DND-41 (cell line): ENCODE results near the gene WNT5A.

Experiments used
- EZH2 ChIP-seq: IDR thresholded peaks from 3 replicates; pipeline ENCODE4 v1.6.1; 2012; ENCODE audit warnings: borderline replicate concordance, low read depth, mild to moderate bottlenecking, moderate library complexity, low read length, inconsistent platforms; ENCODE audit not compliant: severe bottlenecking
- TF ChIP-seq, protein P1 (sequence below): IDR thresholded peaks from 2 replicates; pipeline ENCODE4 v1.5.1; 2012; ENCODE audit warnings: borderline replicate concordance, low read length, moderate library complexity, mild to moderate bottlenecking; ENCODE audit not compliant: poor library complexity, severe bottlenecking; ENCODE audit errors: extremely low read depth

DNA sequence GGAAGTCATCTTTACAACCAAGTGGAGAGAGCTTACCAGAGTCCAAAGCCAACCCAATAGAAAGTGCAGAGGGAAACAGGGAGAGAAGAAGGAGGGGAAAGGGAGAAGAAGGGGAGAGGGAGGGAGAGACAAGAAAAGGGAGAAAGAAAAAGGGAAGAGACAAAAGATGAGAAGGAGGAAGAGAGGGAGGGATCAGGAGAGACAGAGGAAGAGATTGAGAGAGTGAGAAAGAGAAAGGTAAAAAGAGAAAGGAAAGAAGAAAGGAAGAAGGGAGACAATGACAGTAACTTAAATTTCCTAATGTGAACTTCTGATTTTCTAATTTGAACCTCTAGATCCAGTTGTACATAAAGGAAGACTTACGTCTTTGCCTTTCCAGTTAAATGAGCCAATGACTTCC lies 20.7 kb upstream of the WNT5A start:
- TF ChIP-seq, protein P1, sequence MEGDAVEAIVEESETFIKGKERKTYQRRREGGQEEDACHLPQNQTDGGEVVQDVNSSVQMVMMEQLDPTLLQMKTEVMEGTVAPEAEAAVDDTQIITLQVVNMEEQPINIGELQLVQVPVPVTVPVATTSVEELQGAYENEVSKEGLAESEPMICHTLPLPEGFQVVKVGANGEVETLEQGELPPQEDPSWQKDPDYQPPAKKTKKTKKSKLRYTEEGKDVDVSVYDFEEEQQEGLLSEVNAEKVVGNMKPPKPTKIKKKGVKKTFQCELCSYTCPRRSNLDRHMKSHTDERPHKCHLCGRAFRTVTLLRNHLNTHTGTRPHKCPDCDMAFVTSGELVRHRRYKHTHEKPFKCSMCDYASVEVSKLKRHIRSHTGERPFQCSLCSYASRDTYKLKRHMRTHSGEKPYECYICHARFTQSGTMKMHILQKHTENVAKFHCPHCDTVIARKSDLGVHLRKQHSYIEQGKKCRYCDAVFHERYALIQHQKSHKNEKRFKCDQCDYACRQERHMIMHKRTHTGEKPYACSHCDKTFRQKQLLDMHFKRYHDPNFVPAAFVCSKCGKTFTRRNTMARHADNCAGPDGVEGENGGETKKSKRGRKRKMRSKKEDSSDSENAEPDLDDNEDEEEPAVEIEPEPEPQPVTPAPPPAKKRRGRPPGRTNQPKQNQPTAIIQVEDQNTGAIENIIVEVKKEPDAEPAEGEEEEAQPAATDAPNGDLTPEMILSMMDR = no peak
- no peak for TF ChIP-seq EZH2
